Breast epithelium (tissue), 3 donors: Measurements from ENCODE around the gene PCNX2.

Experiments used
- POLR2AphosphoS5 ChIP-seq, 3 donors: sonication (generic); formaldehyde crosslinking; IDR thresholded peaks; one replicate each; pipeline ENCODE4 v1.6.1; 2017; ENCODE audit warnings: antibody characterized with exemption in 3 of 3
- TF ChIP-seq, protein P1 (sequence below), 3 donors: fragments of 450-650 bp; IDR thresholded peaks; one replicate each; pipeline ENCODE4 v1.5.1; 2016 to 2017; ENCODE audit warnings: antibody characterized with exemption in 3 of 3, mild to moderate bottlenecking in 3 of 3, moderate library complexity in 3 of 3

GRCh38 chr1:233246965-233247364, 48.6 kb downstream of the PCNX2 start:
- TF ChIP-seq, protein P1, sequence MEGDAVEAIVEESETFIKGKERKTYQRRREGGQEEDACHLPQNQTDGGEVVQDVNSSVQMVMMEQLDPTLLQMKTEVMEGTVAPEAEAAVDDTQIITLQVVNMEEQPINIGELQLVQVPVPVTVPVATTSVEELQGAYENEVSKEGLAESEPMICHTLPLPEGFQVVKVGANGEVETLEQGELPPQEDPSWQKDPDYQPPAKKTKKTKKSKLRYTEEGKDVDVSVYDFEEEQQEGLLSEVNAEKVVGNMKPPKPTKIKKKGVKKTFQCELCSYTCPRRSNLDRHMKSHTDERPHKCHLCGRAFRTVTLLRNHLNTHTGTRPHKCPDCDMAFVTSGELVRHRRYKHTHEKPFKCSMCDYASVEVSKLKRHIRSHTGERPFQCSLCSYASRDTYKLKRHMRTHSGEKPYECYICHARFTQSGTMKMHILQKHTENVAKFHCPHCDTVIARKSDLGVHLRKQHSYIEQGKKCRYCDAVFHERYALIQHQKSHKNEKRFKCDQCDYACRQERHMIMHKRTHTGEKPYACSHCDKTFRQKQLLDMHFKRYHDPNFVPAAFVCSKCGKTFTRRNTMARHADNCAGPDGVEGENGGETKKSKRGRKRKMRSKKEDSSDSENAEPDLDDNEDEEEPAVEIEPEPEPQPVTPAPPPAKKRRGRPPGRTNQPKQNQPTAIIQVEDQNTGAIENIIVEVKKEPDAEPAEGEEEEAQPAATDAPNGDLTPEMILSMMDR (IDR thresholded peaks at IDR 0.05) = no peak
- TF ChIP-seq POLR2AphosphoS5 (IDR thresholded peaks at IDR 0.05) = no peak
